ENCODE data around the gene TPGS2.

TPGS2 gene

GRCh38 chr18:36752929-36753865 is 75.6 kb downstream of the TPGS2 start:
- Histone ChIP-seq H3K27me3 (ENCODE audit: low read length) (no peaks in the 10 kb centered on the region), H3K4me2 (ENCODE audit: low read depth, low read length, poor library complexity, severe bottlenecking) (no peak overlapping the region), H4K20me1 (ENCODE audit: low read depth, low read length) (no peaks in the 10 kb centered on the region), H3K9me2 (replicated peaks; ENCODE audit: insufficient read depth, low read length) (no peaks in the 10 kb centered on the region), H3K4me3 (ENCODE audit: insufficient read depth, low read length, poor library complexity, severe bottlenecking) (no peak overlapping the region), H3F3A (ENCODE audit: insufficient read depth) (no peaks in the 10 kb centered on the region), H3K9me3 (ENCODE audit: insufficient read depth, low read length) (no peaks in the 10 kb centered on the region), H3K27ac (ENCODE audit: low read depth, low read length) (no peak overlapping the region), H2AFZ (ENCODE audit: low read depth, low read length, severe bottlenecking) (no peak overlapping the region), H3K9ac (ENCODE audit: low read length) (no peak overlapping the region), H3K79me2 (ENCODE audit: insufficient read depth, low read length) (no peaks in the 10 kb centered on the region), H3K36me3 (ENCODE audit: low read length) (no peaks in the 10 kb centered on the region)
- no peak for TF ChIP-seq EZH2phosphoT487 (conservative IDR thresholded peaks at IDR 0.05; ENCODE audit: low read length)
- TF ChIP-seq, protein P1, sequence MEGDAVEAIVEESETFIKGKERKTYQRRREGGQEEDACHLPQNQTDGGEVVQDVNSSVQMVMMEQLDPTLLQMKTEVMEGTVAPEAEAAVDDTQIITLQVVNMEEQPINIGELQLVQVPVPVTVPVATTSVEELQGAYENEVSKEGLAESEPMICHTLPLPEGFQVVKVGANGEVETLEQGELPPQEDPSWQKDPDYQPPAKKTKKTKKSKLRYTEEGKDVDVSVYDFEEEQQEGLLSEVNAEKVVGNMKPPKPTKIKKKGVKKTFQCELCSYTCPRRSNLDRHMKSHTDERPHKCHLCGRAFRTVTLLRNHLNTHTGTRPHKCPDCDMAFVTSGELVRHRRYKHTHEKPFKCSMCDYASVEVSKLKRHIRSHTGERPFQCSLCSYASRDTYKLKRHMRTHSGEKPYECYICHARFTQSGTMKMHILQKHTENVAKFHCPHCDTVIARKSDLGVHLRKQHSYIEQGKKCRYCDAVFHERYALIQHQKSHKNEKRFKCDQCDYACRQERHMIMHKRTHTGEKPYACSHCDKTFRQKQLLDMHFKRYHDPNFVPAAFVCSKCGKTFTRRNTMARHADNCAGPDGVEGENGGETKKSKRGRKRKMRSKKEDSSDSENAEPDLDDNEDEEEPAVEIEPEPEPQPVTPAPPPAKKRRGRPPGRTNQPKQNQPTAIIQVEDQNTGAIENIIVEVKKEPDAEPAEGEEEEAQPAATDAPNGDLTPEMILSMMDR (IDR thresholded peaks at IDR 0.05; ENCODE audit: insufficient read depth, low read length, poor library complexity, severe bottlenecking) = no peak

GRCh38 chr18:36745219-36745975 is 83.4 kb downstream of the TPGS2 start:
- H3K79me2 ChIP-seq (ENCODE audit: insufficient read depth, low read length) = no peaks in the 10 kb centered on the region
- no peaks in the 10 kb centered on the region for H3K9me3 ChIP-seq (ENCODE audit: insufficient read depth, low read length)
- no peak overlapping the region for H3K4me3 ChIP-seq (ENCODE audit: insufficient read depth, low read length, poor library complexity, severe bottlenecking)
- TF ChIP-seq, protein P1 (IDR thresholded peaks at IDR 0.05; ENCODE audit: insufficient read depth, low read length, poor library complexity, severe bottlenecking) = no peak
- TF ChIP-seq EZH2phosphoT487 (conservative IDR thresholded peaks at IDR 0.05; ENCODE audit: low read length) = no peak
- H3F3A ChIP-seq (ENCODE audit: insufficient read depth) = no peaks in the 10 kb centered on the region
- H3K4me2 ChIP-seq (ENCODE audit: low read depth, low read length, poor library complexity, severe bottlenecking) = no peak overlapping the region
- H3K9ac ChIP-seq (ENCODE audit: low read length) = no peak overlapping the region
- H3K27me3 ChIP-seq (ENCODE audit: low read length) = no peaks in the 10 kb centered on the region
- H2AFZ ChIP-seq (ENCODE audit: low read depth, low read length, severe bottlenecking) = no peak overlapping the region
- no peaks in the 10 kb centered on the region for H4K20me1 ChIP-seq (ENCODE audit: low read depth, low read length)
- H3K36me3 ChIP-seq (ENCODE audit: low read length) = no peaks in the 10 kb centered on the region
- no peak overlapping the region for H3K27ac ChIP-seq (ENCODE audit: low read depth, low read length)
- no peaks in the 10 kb centered on the region for H3K9me2 ChIP-seq (replicated peaks; ENCODE audit: insufficient read depth, low read length)

DNA sequence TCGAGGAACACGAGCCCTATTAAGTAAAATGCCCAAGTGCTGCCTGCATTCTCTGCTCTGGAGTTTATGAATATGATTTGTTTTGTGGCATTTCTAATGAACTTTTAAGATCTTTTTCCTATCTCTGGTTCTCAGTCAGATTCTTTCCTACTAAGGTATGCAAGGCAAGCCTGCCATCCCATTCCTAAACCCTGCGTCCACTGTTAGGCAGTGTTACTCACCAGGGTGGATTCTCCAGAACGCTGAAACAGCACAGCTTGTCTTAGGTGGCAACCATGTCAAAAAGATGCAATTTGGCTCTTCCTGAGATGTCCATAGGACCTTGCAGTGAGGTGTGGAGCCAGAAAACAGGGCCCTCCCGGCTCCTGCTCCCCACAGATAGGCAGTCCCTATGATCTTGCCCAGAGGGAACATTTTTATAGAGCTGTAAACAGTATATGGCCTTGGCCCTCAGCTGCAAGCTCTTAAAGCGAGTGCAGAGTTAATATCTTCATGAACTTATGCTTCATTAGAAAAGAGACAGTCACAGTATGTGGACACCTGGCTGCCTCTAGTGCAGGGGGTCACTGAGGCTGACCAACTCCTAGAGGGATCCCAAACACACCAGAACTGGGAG is 84.4 kb downstream of the TPGS2 start:
- H3F3A ChIP-seq (ENCODE audit: insufficient read depth) = no peaks in the 10 kb centered on the region
- no peak overlapping the region for H3K9ac ChIP-seq (ENCODE audit: low read length)
- H3K4me3 ChIP-seq (ENCODE audit: insufficient read depth, low read length, poor library complexity, severe bottlenecking) = no peak overlapping the region
- no peaks in the 10 kb centered on the region for H3K79me2 ChIP-seq (ENCODE audit: insufficient read depth, low read length)
- no peaks in the 10 kb centered on the region for H3K36me3 ChIP-seq (ENCODE audit: low read length)
- TF ChIP-seq, protein P1 (IDR thresholded peaks at IDR 0.05; ENCODE audit: insufficient read depth, low read length, poor library complexity, severe bottlenecking) = no peak
- no peak for TF ChIP-seq EZH2phosphoT487 (conservative IDR thresholded peaks at IDR 0.05; ENCODE audit: low read length)
- no peak overlapping the region for H3K27ac ChIP-seq (ENCODE audit: low read depth, low read length)
- H2AFZ ChIP-seq (ENCODE audit: low read depth, low read length, severe bottlenecking) = no peak overlapping the region
- no peaks in the 10 kb centered on the region for H4K20me1 ChIP-seq (ENCODE audit: low read depth, low read length)
- H3K27me3 ChIP-seq (ENCODE audit: low read length) = no peaks in the 10 kb centered on the region
- no peaks in the 10 kb centered on the region for H3K9me3 ChIP-seq (ENCODE audit: insufficient read depth, low read length)
- no peak overlapping the region for H3K4me2 ChIP-seq (ENCODE audit: low read depth, low read length, poor library complexity, severe bottlenecking)
- no peaks in the 10 kb centered on the region for H3K9me2 ChIP-seq (replicated peaks; ENCODE audit: insufficient read depth, low read length)

Measured in SU-DHL-6 (cell line).